CD4-positive, CD25-positive, alpha-beta regulatory T cell (primary cell): ENCODE results near the gene GFPT2. TPM values are rescaled to one million over a fixed set of nuclear protein-coding genes. Genes with fewer than 3 reads are reported as not detected.

Experiments used
- ATAC-seq, 2 donors: fragments of 150-1000 bp; cut with Tn5 transposase; one replicate each; pipeline ENCODE4 v1.10.0; 2021; ENCODE audit warnings: low read depth in 2 of 2, moderate number of reproducible peaks in 2 of 2, moderate library complexity in 1 of 2
- DNase-seq, 3 donors: peaks; one replicate each; pipeline versions ENCODE4 v3.0.0 to v3.0.0-alpha.2; 2012 to 2022; ENCODE audit warnings: mixed read lengths in 1 of 3
- H3K27ac ChIP-seq: one replicate; pipeline ENCODE4 v1.7.0; 2013; ENCODE audit warnings: mild to moderate bottlenecking, low read length; ENCODE audit not compliant: insufficient read depth, poor library complexity, severe bottlenecking
- H3K27me3 ChIP-seq: one replicate; pipeline ENCODE4 v1.7.0; 2013; ENCODE audit warnings: low read length; ENCODE audit not compliant: control insufficient read depth, insufficient read depth
- H3K36me3 ChIP-seq: one replicate; pipeline ENCODE4 v1.7.0; 2013; ENCODE audit warnings: mild to moderate bottlenecking, low read length, moderate library complexity; ENCODE audit not compliant: control insufficient read depth, insufficient read depth
- H3K4me1 ChIP-seq: 2 replicates; pipeline ENCODE4 v1.7.0; 2013; ENCODE audit warnings: mild to moderate bottlenecking, low read length; ENCODE audit not compliant: insufficient read depth, control insufficient read depth, poor library complexity, severe bottlenecking
- H3K4me3 ChIP-seq: one replicate; pipeline ENCODE4 v1.7.0; 2013; ENCODE audit warnings: low read depth, mild to moderate bottlenecking, low read length, moderate library complexity
- H3K9me3 ChIP-seq, 2 experiments: 1 replicate in 1 of 2; 2 replicates in 1 of 2; pipeline ENCODE4 v1.7.0; 2013; ENCODE audit warnings: low read length in 2 of 2, mild to moderate bottlenecking in 1 of 2, moderate library complexity in 1 of 2; ENCODE audit not compliant: control insufficient read depth in 2 of 2
- H3K27ac Mint-ChIP-seq, 3 donors: one replicate each; pipeline ENCODE4 v1.8.0; 2020 to 2022; ENCODE audit warnings: mild to moderate bottlenecking in 3 of 3, mixed read lengths in 3 of 3, moderate library complexity in 2 of 3
- H3K27me3 Mint-ChIP-seq: one replicate; pipeline ENCODE4 v1.8.0; 2022; ENCODE audit warnings: mild to moderate bottlenecking, mixed read lengths
- H3K36me3 Mint-ChIP-seq: one replicate; pipeline ENCODE4 v1.8.0; 2020; ENCODE audit warnings: mixed read lengths
- H3K4me1 Mint-ChIP-seq, 4 donors: one replicate each; pipeline ENCODE4 v1.8.0; 2020 to 2022; ENCODE audit warnings: mixed read lengths in 4 of 4, mild to moderate bottlenecking in 1 of 4
- H3K4me3 Mint-ChIP-seq, 4 donors: one replicate each; pipeline ENCODE4 v1.8.0; 2020 to 2022; ENCODE audit warnings: mild to moderate bottlenecking in 4 of 4, mixed read lengths in 4 of 4, moderate library complexity in 3 of 4
- H3K9me3 Mint-ChIP-seq, 7 donors: one replicate each; pipeline ENCODE4 v1.8.0; 2020 to 2022; ENCODE audit warnings: mixed read lengths in 7 of 7, mild to moderate bottlenecking in 3 of 7, moderate library complexity in 2 of 7
- polyA plus RNA-seq, 4 donors: library from polyadenylated mRNA; unstranded; fragments of 300-500 nt; fragmentation: Illumina TruSeq; gene quantifications; one replicate each; pipeline ENCODE4 v1.2.3, GENCODE V29; 2021
- total RNA-seq: library from RNA; stranded (reverse); gene quantifications from one replicate; pipeline ENCODE4 v1.2.3, GENCODE V29; 2022

The GFPT2 gene
- total and polyA plus RNA-seq, 5 donors from 2014 or later: 0.16 TPM; not detected in 4

DNA sequence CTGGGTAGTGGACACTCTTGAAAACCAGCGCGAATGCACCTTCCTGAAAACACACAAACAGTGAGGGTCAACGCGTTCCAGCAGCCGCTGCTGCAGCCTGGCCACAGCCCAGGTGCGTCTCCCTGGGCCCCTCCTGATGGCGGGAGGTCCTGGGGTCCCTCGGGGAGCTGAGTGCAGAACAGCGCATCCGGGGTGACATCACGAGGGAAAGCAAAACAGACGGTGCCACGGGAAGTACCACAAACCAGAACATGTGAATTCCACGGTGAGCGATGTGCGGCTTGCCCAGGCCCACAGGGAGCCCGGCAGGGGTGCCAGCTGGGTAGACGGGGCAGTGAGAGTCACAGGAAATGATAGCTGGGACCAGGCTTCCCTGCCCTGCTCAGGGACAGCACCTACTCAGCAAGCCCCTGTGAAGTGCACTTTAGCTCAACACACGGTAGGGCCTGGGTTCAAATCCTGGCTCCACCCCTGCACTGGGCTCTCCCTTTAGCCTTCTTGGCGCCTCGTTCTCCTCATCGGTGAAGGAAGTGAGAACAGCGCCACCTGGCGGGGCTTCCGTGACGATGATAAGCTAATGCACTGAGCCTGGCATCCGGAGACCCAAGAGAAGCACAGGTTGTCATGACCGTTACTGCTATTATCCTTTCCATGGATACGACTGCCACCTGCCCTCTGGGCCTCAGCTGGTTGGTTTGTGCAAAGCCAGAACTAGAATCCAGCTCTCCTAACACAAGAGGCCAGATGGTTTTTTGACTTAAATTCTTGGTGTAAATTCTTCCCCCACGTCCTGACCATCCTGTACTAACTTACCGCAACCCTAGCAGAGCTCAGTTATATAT is 24.6 kb downstream of the GFPT2 start:
- no peaks in the 10 kb centered on the region for H3K27me3 ChIP-seq

DNA sequence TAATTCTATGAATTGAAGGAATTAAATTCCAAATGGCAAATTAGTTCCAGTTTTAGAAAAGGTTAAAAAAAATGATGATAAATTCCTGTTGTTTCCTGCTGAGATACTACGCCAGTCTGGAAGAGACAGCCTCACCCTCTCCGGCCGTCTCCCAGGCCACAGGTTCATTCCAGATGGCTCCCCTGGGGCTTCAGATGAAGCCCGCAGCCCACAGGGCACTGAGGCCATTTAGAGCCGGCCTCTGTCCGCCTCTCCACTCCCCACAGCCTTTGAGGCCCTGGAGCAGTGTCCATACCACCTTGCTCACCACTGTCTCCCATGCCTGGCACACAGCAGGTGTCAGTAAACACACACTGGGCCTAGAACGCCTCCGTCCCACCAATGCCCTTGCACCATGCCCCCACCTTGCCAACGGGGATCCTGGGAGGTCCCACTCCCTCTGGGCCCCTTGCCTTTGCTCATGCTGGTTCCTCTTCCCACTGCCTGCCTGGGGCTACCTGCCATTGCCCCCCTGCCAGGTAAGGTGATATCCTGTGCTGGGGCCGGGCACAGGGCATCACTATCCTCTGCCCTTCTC is 26.1 kb downstream of the GFPT2 start:
- no peaks in the 10 kb centered on the region for H3K36me3 ChIP-seq
- ATAC-seq: no peak
- no peak overlapping the region for H3K4me3 ChIP-seq
- DNase-seq: no peak
- H3K4me1 ChIP-seq: peaks cover 5% of the 10 kb centered on the region
- peaks cover 0 to 3% (median 0%) of the 10 kb centered on the region in 4 donors for H3K4me1 Mint-ChIP-seq
- H3K27me3 ChIP-seq: no peaks in the 10 kb centered on the region
- no peaks in the 10 kb centered on the region for H3K9me3 ChIP-seq
- peaks cover 15% of the 10 kb centered on the region for H3K27me3 Mint-ChIP-seq
- no peak overlapping the region for H3K27ac ChIP-seq
- no peaks in the 10 kb centered on the region for H3K9me3 Mint-ChIP-seq
- no peaks in the 10 kb centered on the region for H3K36me3 Mint-ChIP-seq
- H3K4me3 Mint-ChIP-seq: no peak overlapping the region
- no peak overlapping the region for H3K27ac Mint-ChIP-seq

More for the DNA sequence above, 24.6 kb downstream of the GFPT2 start:
- H3K9me3 Mint-ChIP-seq: no peaks in the 10 kb centered on the region
- peak; percentile 79 to 84 for ATAC-seq
- peaks cover 26% of the 10 kb centered on the region for H3K27me3 Mint-ChIP-seq
- H3K4me1 Mint-ChIP-seq: peaks cover 0 to 3% (median 0%) of the 10 kb centered on the region in 4 donors
- H3K4me3 Mint-ChIP-seq: no peak overlapping the region
- Histone ChIP-seq H3K36me3 (no peaks in the 10 kb centered on the region), H3K4me3 (no peak overlapping the region), H3K4me1 (peaks cover 5% of the 10 kb centered on the region), H3K27ac (no peak overlapping the region), H3K9me3 (no peaks in the 10 kb centered on the region)
- DNase-seq: peak; percentile 64 to 85 (median 78)
- H3K36me3 Mint-ChIP-seq: no peaks in the 10 kb centered on the region
- H3K27ac Mint-ChIP-seq: no peak overlapping the region

DNA sequence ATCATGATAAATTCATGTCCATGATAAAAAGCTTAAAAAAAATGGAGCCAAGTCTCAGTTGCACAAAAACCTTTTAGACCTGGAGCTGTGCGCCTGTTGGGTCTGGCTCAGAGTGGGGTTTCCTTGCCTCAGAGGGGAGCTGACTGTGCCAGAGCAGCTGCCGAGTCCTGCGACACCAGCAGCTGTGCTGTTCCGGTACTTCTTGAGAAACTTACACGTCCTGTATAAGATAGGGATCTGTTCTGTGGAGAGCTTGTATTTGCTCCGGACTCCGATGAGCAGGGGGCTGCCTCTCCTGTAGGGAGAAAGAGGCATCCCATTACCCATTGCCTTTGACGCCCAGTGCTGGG is 28.6 kb downstream of the GFPT2 start:
- Mint-ChIP-seq H3K4me1 (peaks cover 0 to 3% (median 0%) of the 10 kb centered on the region in 4 donors), H3K4me3 (no peak overlapping the region), H3K27me3 (peaks cover 6% of the 10 kb centered on the region), H3K9me3 (no peaks in the 10 kb centered on the region), H3K36me3 (no peaks in the 10 kb centered on the region), H3K27ac (no peak overlapping the region)
- Histone ChIP-seq H3K9me3 (no peaks in the 10 kb centered on the region), H3K36me3 (no peaks in the 10 kb centered on the region), H3K4me1 (peaks cover 5% of the 10 kb centered on the region), H3K27ac (no peak overlapping the region), H3K27me3 (no peaks in the 10 kb centered on the region), H3K4me3 (no peak overlapping the region)
- ATAC-seq (no peak), DNase-seq (no peak)

DNA sequence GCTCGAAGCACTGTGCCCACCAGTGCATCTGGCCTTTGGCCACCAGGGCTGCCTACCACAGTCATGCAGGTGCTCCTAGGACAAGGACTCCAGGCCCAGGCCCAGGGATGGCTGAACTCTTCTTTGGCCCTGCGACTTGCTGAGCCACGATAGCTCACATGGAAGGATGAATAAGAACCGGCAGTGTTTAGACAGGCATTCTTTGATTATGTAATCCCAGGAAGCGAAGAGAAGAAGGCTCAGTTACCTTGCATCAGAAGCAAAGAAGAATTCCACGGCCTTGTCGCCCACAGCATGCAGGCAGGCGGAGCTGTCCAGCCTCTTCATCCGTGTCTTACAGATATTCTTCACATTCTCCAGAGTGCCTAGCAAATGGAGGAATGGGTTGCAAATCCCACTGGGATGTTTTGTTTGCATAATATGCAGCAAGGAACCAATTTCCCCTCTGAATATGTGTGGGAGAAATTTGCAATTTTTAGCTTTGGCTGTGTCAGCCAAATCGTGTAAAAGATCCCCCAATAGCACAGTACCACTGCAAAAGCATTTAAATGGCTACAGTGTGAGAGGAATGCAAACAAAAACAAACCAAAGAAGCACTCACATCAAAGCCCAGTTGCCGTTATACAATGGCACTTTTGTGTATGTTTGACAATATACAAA is 29.1 kb downstream of the GFPT2 start:
- no peak overlapping the region for H3K27ac Mint-ChIP-seq
- H3K9me3 ChIP-seq: no peaks in the 10 kb centered on the region
- no peak for DNase-seq
- peaks cover 0 to 3% (median 0%) of the 10 kb centered on the region in 4 donors for H3K4me1 Mint-ChIP-seq
- H3K4me3 ChIP-seq: no peak overlapping the region
- no peak overlapping the region for H3K27ac ChIP-seq
- H3K9me3 Mint-ChIP-seq: no peaks in the 10 kb centered on the region
- no peak for ATAC-seq
- H3K4me1 ChIP-seq: peaks cover 5% of the 10 kb centered on the region
- no peaks in the 10 kb centered on the region for H3K36me3 Mint-ChIP-seq
- H3K4me3 Mint-ChIP-seq: no peak overlapping the region
- no peaks in the 10 kb centered on the region for H3K27me3 ChIP-seq
- peaks cover 9% of the 10 kb centered on the region for H3K27me3 Mint-ChIP-seq
- H3K36me3 ChIP-seq: no peaks in the 10 kb centered on the region

DNA sequence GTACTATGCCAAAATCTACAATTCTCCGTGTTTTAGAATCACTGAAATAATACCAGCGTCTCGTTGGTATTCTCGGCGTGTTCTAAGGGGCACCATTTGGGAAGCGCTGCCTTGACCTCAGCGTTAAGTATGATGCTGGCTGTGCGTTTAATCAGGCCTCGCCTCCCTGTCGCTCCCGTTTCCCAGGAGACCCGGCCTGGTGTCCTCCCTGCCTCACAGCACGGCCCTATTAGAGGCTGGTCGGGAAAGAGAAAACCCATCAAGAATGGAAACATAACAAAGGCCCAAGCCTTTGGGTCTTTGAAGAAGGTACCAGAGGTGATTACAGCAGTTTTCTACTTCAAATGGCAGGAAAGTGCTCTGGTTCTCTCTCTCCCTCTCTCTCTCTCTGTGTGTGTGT is 30.0 kb downstream of the GFPT2 start:
- H3K4me1 ChIP-seq: no peaks in the 10 kb centered on the region
- H3K27ac Mint-ChIP-seq: no peak overlapping the region
- H3K9me3 ChIP-seq: no peaks in the 10 kb centered on the region
- H3K4me1 Mint-ChIP-seq: no peaks in the 10 kb centered on the region
- no peak overlapping the region for H3K4me3 Mint-ChIP-seq
- H3K27me3 ChIP-seq: no peaks in the 10 kb centered on the region
- H3K27ac ChIP-seq: no peak overlapping the region
- ATAC-seq (no peak), DNase-seq (no peak)
- peaks cover 9% of the 10 kb centered on the region for H3K27me3 Mint-ChIP-seq
- H3K9me3 Mint-ChIP-seq: no peaks in the 10 kb centered on the region
- H3K36me3 ChIP-seq: no peaks in the 10 kb centered on the region
- H3K36me3 Mint-ChIP-seq: no peaks in the 10 kb centered on the region
- no peak overlapping the region for H3K4me3 ChIP-seq

DNA sequence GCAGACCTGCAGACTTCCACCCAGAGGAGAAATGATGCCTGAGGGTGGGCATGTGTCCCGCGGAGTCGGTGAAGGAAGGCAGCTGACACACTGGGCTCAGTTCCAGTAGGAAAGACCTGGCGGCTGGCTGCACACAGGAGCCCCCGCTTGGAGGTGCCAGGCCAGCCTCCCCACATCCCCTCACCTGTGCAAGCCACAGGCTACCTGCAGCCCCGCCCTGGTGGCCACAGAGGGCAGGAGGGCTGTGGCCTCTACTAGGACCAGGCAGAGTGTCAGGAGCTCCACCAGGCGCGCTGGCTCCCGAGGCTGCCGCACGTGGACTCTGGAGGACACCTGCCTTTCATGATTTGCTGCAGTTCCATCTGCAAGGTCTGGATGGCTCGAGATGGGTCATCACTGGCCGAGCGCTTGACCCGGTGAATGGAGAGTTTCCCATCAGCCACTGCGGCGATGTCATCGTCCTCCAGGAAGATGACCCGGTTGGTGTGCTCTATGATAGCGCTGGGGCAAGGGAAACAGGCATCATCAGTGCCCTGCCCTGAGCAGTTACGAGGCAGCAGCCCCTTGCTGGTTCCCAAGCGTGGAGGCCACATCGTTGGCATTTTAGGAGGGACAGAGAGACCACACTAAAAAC is 34.6 kb downstream of the GFPT2 start:
- Mint-ChIP-seq H3K4me1 (no peaks in the 10 kb centered on the region), H3K9me3 (no peaks in the 10 kb centered on the region), H3K4me3 (no peak overlapping the region), H3K36me3 (no peaks in the 10 kb centered on the region), H3K27ac (no peak overlapping the region), H3K27me3 (peaks cover 4% of the 10 kb centered on the region)
- Histone ChIP-seq H3K27ac (no peak overlapping the region), H3K4me1 (peaks cover 5% of the 10 kb centered on the region), H3K36me3 (no peaks in the 10 kb centered on the region), H3K9me3 (no peaks in the 10 kb centered on the region), H3K4me3 (no peak overlapping the region), H3K27me3 (no peaks in the 10 kb centered on the region)
- DNase-seq (no peak), ATAC-seq (no peak)

DNA sequence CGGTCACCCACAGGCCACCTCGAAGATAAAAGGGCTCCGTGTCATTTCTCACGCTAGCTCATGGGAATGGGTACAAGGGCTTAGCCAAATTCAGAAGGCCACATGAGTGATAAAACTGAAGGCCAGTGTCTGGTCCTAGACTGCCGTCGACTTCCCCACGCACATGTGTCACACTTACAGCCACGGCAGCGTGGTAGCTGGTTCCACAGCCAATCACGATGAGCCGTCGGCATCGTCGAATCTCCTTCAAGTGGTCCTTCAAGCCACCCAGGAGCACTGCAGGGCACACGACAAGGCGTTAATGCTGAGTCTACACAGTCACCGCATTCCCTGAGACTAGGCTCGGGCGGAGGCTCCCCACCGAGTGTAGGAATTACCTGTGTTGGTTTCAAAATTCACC is 36.5 kb downstream of the GFPT2 start:
- Histone ChIP-seq H3K4me3 (no peak overlapping the region), H3K27me3 (no peaks in the 10 kb centered on the region), H3K36me3 (no peaks in the 10 kb centered on the region), H3K9me3 (no peaks in the 10 kb centered on the region), H3K27ac (no peak overlapping the region), H3K4me1 (peaks cover 5% of the 10 kb centered on the region)
- Mint-ChIP-seq H3K4me3 (no peak overlapping the region), H3K36me3 (no peaks in the 10 kb centered on the region), H3K27me3 (peaks cover 4% of the 10 kb centered on the region), H3K4me1 (no peaks in the 10 kb centered on the region), H3K9me3 (no peaks in the 10 kb centered on the region), H3K27ac (no peak overlapping the region)
- DNase-seq: no peak
- no peak for ATAC-seq
